ENCODE data around the gene FBRSL1.

DNA sequence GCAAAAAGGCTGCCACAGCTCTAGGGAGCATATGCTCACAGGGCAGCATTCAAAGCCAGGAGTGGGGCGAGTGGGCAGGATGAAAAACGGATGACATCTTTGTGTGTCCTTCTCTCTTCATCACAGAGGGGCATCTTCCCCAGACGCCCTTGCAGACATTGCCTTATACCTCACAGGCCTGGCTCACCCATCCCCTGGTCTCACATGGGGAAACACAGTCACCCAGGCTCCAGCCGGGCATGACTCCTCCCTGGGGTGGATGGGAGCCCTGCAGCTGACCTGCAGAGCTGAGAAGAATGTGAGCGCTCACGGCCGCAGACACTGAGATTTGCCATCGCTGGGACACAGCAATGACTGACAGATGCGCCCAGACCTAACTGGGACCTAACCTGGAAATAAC, 7.2 kb upstream of the FBRSL1 start:
- TF ChIP-seq, protein P1, sequence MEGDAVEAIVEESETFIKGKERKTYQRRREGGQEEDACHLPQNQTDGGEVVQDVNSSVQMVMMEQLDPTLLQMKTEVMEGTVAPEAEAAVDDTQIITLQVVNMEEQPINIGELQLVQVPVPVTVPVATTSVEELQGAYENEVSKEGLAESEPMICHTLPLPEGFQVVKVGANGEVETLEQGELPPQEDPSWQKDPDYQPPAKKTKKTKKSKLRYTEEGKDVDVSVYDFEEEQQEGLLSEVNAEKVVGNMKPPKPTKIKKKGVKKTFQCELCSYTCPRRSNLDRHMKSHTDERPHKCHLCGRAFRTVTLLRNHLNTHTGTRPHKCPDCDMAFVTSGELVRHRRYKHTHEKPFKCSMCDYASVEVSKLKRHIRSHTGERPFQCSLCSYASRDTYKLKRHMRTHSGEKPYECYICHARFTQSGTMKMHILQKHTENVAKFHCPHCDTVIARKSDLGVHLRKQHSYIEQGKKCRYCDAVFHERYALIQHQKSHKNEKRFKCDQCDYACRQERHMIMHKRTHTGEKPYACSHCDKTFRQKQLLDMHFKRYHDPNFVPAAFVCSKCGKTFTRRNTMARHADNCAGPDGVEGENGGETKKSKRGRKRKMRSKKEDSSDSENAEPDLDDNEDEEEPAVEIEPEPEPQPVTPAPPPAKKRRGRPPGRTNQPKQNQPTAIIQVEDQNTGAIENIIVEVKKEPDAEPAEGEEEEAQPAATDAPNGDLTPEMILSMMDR (IDR thresholded peaks at IDR 0.05; ENCODE audit: low read length): no peak
- TF ChIP-seq EZH2 (optimal IDR thresholded peaks at IDR 0.05; ENCODE audit: low read depth, low read length): no peak
- TF ChIP-seq EZH2phosphoT487 (IDR thresholded peaks at IDR 0.05; ENCODE audit: low read length): no peak
